GM12892 (cell line): ENCODE measurements around the gene SEMA3F.

Experiments used
- POLR2A ChIP-seq: IDR thresholded peaks from 2 replicates; pipeline ENCODE4 v1.6.1; 2011; ENCODE audit warnings: low read depth, low read length, control low read depth
- POLR2AphosphoS5 ChIP-seq: IDR thresholded peaks from 2 replicates; pipeline ENCODE4 v1.6.1; 2011; ENCODE audit warnings: low read depth, low read length, control low read depth
- TAF1 ChIP-seq: IDR thresholded peaks from 2 replicates; pipeline ENCODE4 v1.6.1; 2011; ENCODE audit warnings: low read depth, mild to moderate bottlenecking, control low read depth, low read length, borderline replicate concordance

GRCh38 chr3:50210176-50210509, 55.0 kb downstream of the SEMA3F start:
- TF ChIP-seq POLR2A = no peak
- no peak for TF ChIP-seq POLR2AphosphoS5
- no peak for TF ChIP-seq TAF1
